IMR-90 (cell line): ENCODE results near the gene CDH22. TPM values are rescaled to one million over a fixed set of nuclear protein-coding genes. Genes with fewer than 3 reads are reported as not detected.

Experiments
- ATAC-seq: fragments of 200-7000 bp; cut with Tn5 transposase; 2 replicates; pipeline ENCODE4 v1.9.1; 2020; ENCODE audit warnings: low read depth, mild to moderate bottlenecking, moderate library complexity
- BruUV-seq: library from RNA; stranded (reverse); fragments of 400-500 nt; replicated peaks from 2 replicates; lab custom pipeline; 2021; lab: Mats Ljungman, UMichigan
- CTCF ChIA-PET: fragments of 300-600 bp; formaldehyde crosslinking; extraction: SDS; loops from one replicate; lab custom pipeline; 2021; ENCODE audit warnings: antibody characterized with exemption; lab: Yijun Ruan, JAX
- POLR2A ChIA-PET: fragments of 300-600 bp; sonication (Branson Sonifier 250); formaldehyde crosslinking; loops from one replicate; lab custom pipeline; 2022; ENCODE audit warnings: antibody characterized with exemption; ENCODE audit not compliant: unreplicated experiment; lab: Charles Lee
- DNase-seq: peaks from one replicate; pipeline ENCODE4 v3.0.0; 2013
- H2AFZ ChIP-seq: replicated peaks from 2 replicates; pipeline ENCODE3; 2013; ENCODE audit warnings: low read length, mild to moderate bottlenecking; ENCODE audit not compliant: poor library complexity
- H2AK5ac ChIP-seq: 2 replicates; pipeline ENCODE4 v1.6.1; 2013; ENCODE audit warnings: low read depth, low read length, inconsistent platforms
- H2AK9ac ChIP-seq: replicated peaks from 2 replicates; pipeline ENCODE3; 2013; ENCODE audit warnings: mild to moderate bottlenecking, low read depth, low read length, moderate library complexity; ENCODE audit not compliant: poor library complexity
- H2BK120ac ChIP-seq: 2 replicates; pipeline ENCODE4 v1.6.1; 2013; ENCODE audit warnings: low read depth, low read length, inconsistent platforms
- H2BK15ac ChIP-seq: 3 replicates; pipeline ENCODE4 v1.6.1; 2013; ENCODE audit warnings: low read depth, low read length, inconsistent platforms
- H2BK20ac ChIP-seq: 2 replicates; pipeline ENCODE4 v1.6.1; 2013; ENCODE audit warnings: low read depth, mild to moderate bottlenecking, inconsistent platforms, low read length, moderate library complexity
- H2BK5ac ChIP-seq: 2 replicates; pipeline ENCODE4 v1.6.1; 2013; ENCODE audit warnings: mild to moderate bottlenecking, low read depth, low read length, inconsistent platforms; ENCODE audit not compliant: poor library complexity, severe bottlenecking
- H3K14ac ChIP-seq: replicated peaks from 2 replicates; pipeline ENCODE4 v1.6.1; 2013; ENCODE audit warnings: low read depth, low read length, inconsistent platforms
- H3K18ac ChIP-seq: 2 replicates; pipeline ENCODE4 v1.6.1; 2013; ENCODE audit warnings: low read depth, low read length, control low read depth
- H3K23ac ChIP-seq: 2 replicates; pipeline ENCODE4 v1.6.1; 2013; ENCODE audit warnings: low read depth, low read length, inconsistent platforms
- H3K27ac ChIP-seq: 2 replicates; pipeline ENCODE4 v1.5.1; 2013; ENCODE audit warnings: mild to moderate bottlenecking, control low read depth, low read length; ENCODE audit not compliant: insufficient read depth
- H3K27me3 ChIP-seq: 2 replicates; pipeline ENCODE4 v1.6.1; 2013; ENCODE audit warnings: low read length; ENCODE audit not compliant: control insufficient read depth, insufficient read depth
- H3K36me3 ChIP-seq: 2 replicates; pipeline ENCODE4 v1.6.1; 2013; ENCODE audit warnings: low read length, mixed read lengths; ENCODE audit not compliant: control insufficient read depth, insufficient read depth
- H3K4ac ChIP-seq: 2 replicates; pipeline ENCODE4 v1.6.1; 2013; ENCODE audit warnings: low read depth, low read length, inconsistent platforms
- H3K4me1 ChIP-seq: 2 replicates; pipeline ENCODE4 v1.6.1; 2013; ENCODE audit warnings: low read length, mixed read lengths; ENCODE audit not compliant: control insufficient read depth, insufficient read depth
- H3K4me2 ChIP-seq: 2 replicates; pipeline ENCODE4 v1.6.1; 2013; ENCODE audit warnings: low read depth, mild to moderate bottlenecking, control low read depth, low read length, moderate library complexity
- H3K4me3 ChIP-seq: 2 replicates; pipeline ENCODE4 v1.5.1; 2013; ENCODE audit warnings: low read depth, mild to moderate bottlenecking, control low read depth, low read length, moderate library complexity; ENCODE audit not compliant: insufficient read depth
- H3K56ac ChIP-seq: 2 replicates; pipeline ENCODE4 v1.6.1; 2013; ENCODE audit warnings: low read length, inconsistent platforms; ENCODE audit not compliant: insufficient read depth; ENCODE audit errors: extremely low read depth
- H3K79me1 ChIP-seq, 2 experiments: 2 replicates each; pipeline ENCODE4 v1.6.1; 2013; ENCODE audit warnings: low read length in 2 of 2, inconsistent platforms in 1 of 2, low read depth in 1 of 2
- H3K9ac ChIP-seq: 2 replicates; pipeline ENCODE4 v1.6.1; 2013; ENCODE audit warnings: low read depth, low read length, control low read depth
- H3K9me1 ChIP-seq: 2 replicates; pipeline ENCODE4 v1.6.1; 2013; ENCODE audit warnings: low read length, inconsistent platforms; ENCODE audit not compliant: insufficient read depth
- H3K9me3 ChIP-seq: 2 replicates; pipeline ENCODE4 v1.6.1; 2013; ENCODE audit warnings: low read length; ENCODE audit not compliant: control insufficient read depth, insufficient read depth
- H4K20me1 ChIP-seq: 2 replicates; pipeline ENCODE4 v1.6.1; 2013; ENCODE audit warnings: low read length, inconsistent platforms; ENCODE audit not compliant: insufficient read depth
- H4K5ac ChIP-seq: 2 replicates; pipeline ENCODE4 v1.6.1; 2013; ENCODE audit warnings: mild to moderate bottlenecking, low read depth, low read length, control low read depth
- H4K8ac ChIP-seq, 2 experiments: 2 replicates each; pipeline ENCODE4 v1.6.1; 2013; ENCODE audit warnings: low read depth in 2 of 2, low read length in 2 of 2, control low read depth in 1 of 2, inconsistent platforms in 1 of 2
- H4K91ac ChIP-seq: 2 replicates; pipeline ENCODE4 v1.6.1; 2013; ENCODE audit warnings: low read depth, low read length, inconsistent platforms; ENCODE audit not compliant: insufficient read depth
- FOS ChIP-seq: fragments of 150-350 bp; IDR thresholded peaks from 2 replicates; pipeline ENCODE4 v1.6.1; 2016; ENCODE audit warnings: low read depth, low read length
- MAZ ChIP-seq: IDR thresholded peaks from 2 replicates; pipeline ENCODE4 v1.6.1; 2012; ENCODE audit warnings: low read depth, mild to moderate bottlenecking, low read length, improper control_type of control experiment, moderate library complexity, borderline replicate concordance
- NFE2L2 ChIP-seq: fragments of 150-350 bp; IDR thresholded peaks from 2 replicates; pipeline ENCODE4 v1.6.1; 2016; ENCODE audit warnings: low read depth, mild to moderate bottlenecking, low read length
- POLR2A ChIP-seq: IDR thresholded peaks from 2 replicates; pipeline ENCODE4 v1.6.1; 2012; ENCODE audit warnings: mild to moderate bottlenecking, low read depth, low read length
- RCOR1 ChIP-seq: IDR thresholded peaks from 2 replicates; pipeline ENCODE4 v1.6.1; 2012; ENCODE audit warnings: mild to moderate bottlenecking, low read length, improper control_type of control experiment; ENCODE audit not compliant: insufficient replicate concordance
- WGBS, 2 experiments: methylation state at CpG; one replicate each; pipeline versions ENCODE4 v1.1.5 to v1.1.7; 2013; ENCODE audit warnings: missing lambda C conversion rate in 2 of 2; ENCODE audit not compliant: insufficient read length in 1 of 2; ENCODE audit errors: extremely low coverage in 2 of 2; 5-methylcytosine and 5-hydroxymethylcytosine counted together
- dilution Hi-C: fragments of 300-500 bp; cut with HindIII; formaldehyde crosslinking; loops from one replicate; pipeline ENCODE4 v1.14.3; 2018; ENCODE audit warnings: low sequenced_read_pairs; ENCODE audit not compliant: unreplicated experiment
- in situ Hi-C: fragments of 300-500 bp; cut with MboI; formaldehyde crosslinking; loops from 3 replicates; pipeline ENCODE4 v1.14.3; 2019; ENCODE audit warnings: low sequenced_read_pairs, inconsistent platforms, mixed read lengths
- intact Hi-C: fragments of 100-400 bp; cut with micrococcal nuclease; formaldehyde crosslinking; loops from 2 replicates; pipeline ENCODE4 v1.10.0; 2022
- polyA plus RNA-seq, 3 experiments: library from polyadenylated mRNA; depleted of rRNA; stranded (reverse); fragments of >200 nt; gene quantifications; 2 replicates each; pipeline ENCODE4 v1.2.3, GENCODE V29; 2012; ENCODE audit warnings: low replicate concordance in 1 of 3
- total RNA-seq: library from RNA; depleted of rRNA; stranded (reverse); fragments of >200 nt; gene quantifications from 2 replicates; pipeline ENCODE4 v1.2.3, GENCODE V29; 2012
- TF ChIP-seq, protein P1 (sequence below): fragments of 150-350 bp; IDR thresholded peaks from 2 replicates; pipeline ENCODE4 v1.6.1; 2016; ENCODE audit warnings: low read depth, mild to moderate bottlenecking, low read length, moderate library complexity, borderline replicate concordance

CDH22 gene
- total and polyA plus RNA-seq, 2 of the 4 experiments (the other 2 are of a cell fraction), result not detected

DNA sequence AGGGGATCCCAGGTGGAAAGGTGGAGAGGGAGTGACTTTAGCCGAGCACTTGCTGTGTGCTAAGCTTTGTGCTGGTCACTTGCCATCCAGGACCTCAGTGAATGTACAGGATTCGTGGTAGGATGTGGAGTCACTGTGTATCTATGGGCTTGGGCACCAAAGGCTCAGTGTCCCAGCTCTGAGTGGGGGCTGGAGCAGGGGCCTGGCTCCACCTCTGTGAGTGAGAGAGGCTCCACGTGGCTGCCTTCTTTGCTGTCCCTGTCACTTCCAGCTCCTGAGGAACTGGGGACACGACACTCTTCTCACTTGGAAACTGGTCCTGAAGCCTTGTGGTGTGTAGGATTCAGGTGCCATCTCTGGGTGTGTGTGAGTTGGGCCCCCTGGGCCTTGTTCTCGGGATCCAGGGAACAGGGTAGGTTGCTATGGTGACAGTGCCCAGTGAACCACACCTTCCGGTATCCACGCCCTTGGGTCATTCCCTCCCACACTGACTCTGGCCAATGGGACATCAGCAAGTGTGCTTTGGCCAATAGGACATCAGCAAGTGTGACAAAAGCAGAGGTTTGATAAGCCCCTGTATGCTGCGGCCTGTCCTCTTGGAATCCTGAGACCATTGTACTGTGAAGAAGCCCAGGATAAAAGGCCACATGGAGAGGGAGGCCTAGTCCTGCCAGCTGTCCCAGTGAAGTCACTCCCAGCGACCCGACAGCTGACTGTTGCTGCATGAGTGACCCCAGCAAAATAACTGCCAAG is 87.7 kb downstream of the CDH22 start:
- no peaks in the 10 kb centered on the region for H3K4me1 ChIP-seq
- H3K4me3 ChIP-seq, result no peak overlapping the region
- no peak overlapping the region for H3K4me2 ChIP-seq
- H2BK120ac ChIP-seq, result no peak overlapping the region
- intact Hi-C loops (no loop called here), dilution Hi-C loops (no loop called here), in situ Hi-C loops (no loop called here)
- no peak overlapping the region for H3K9ac ChIP-seq
- no peak overlapping the region for H3K23ac ChIP-seq
- H3K9me1 ChIP-seq, result no peaks in the 10 kb centered on the region
- no peak overlapping the region for H3K4ac ChIP-seq
- H2BK15ac ChIP-seq, result no peak overlapping the region
- no peak for DNase-seq
- no peaks in the 10 kb centered on the region for H3K36me3 ChIP-seq
- no peak overlapping the region for H2BK20ac ChIP-seq
- H3K18ac ChIP-seq, result no peak overlapping the region
- no peak overlapping the region for H3K14ac ChIP-seq
- ATAC-seq, result no peak
- ChIA-PET CTCF (no interaction called here), POLR2A (no interaction called here)
- no peak overlapping the region for H2AFZ ChIP-seq
- H2AK5ac ChIP-seq, result no peak overlapping the region
- no peak overlapping the region for H3K56ac ChIP-seq
- H4K20me1 ChIP-seq, result no peaks in the 10 kb centered on the region
- no peak for TF ChIP-seq FOS
- TF ChIP-seq NFE2L2, result no peak
- no peak for TF ChIP-seq MAZ
- TF ChIP-seq, protein P1, sequence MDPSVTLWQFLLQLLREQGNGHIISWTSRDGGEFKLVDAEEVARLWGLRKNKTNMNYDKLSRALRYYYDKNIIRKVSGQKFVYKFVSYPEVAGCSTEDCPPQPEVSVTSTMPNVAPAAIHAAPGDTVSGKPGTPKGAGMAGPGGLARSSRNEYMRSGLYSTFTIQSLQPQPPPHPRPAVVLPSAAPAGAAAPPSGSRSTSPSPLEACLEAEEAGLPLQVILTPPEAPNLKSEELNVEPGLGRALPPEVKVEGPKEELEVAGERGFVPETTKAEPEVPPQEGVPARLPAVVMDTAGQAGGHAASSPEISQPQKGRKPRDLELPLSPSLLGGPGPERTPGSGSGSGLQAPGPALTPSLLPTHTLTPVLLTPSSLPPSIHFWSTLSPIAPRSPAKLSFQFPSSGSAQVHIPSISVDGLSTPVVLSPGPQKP, result no peak
- no peak for TF ChIP-seq RCOR1
- no peak for TF ChIP-seq POLR2A
- no peaks in the 10 kb centered on the region for H3K79me1 ChIP-seq
- no TSS peak for BruUV-seq
- H4K5ac ChIP-seq, result no peak overlapping the region
- no peak overlapping the region for H2AK9ac ChIP-seq
- H2BK5ac ChIP-seq, result no peak overlapping the region
- peaks cover 10% of the 10 kb centered on the region for H3K27me3 ChIP-seq
- no peak overlapping the region for H3K27ac ChIP-seq
- H3K9me3 ChIP-seq, result no peaks in the 10 kb centered on the region
- H4K91ac ChIP-seq, result no peak overlapping the region
- no CpG with 5 or more reads among the region's 10 CpGs for WGBS, 2 experiments
- H4K8ac ChIP-seq, result no peak overlapping the region
